Activated CD8-positive, alpha-beta T cell treated with anti-CD3 and anti-CD28 coated beads for 36 hours (primary cell): ENCODE data around the gene NR0B1. TPM values are rescaled to one million over a fixed set of nuclear protein-coding genes. Genes with fewer than 3 reads are reported as not detected.

ENCODE experiments used
- ATAC-seq: fragments of 200-7000 bp; cut with Tn5 transposase; one replicate; pipeline ENCODE4 v1.10.0; 2021; ENCODE audit warnings: mild to moderate bottlenecking, moderate library complexity
- CTCF ChIA-PET: fragments of 350-600 bp; sonication (Branson Sonifier 250); formaldehyde crosslinking; loops from one replicate; lab custom pipeline; 2021; ENCODE audit warnings: antibody characterized with exemption; lab: Charles Lee
- POLR2A ChIA-PET: fragments of 350-600 bp; sonication (Branson Sonifier 250); formaldehyde crosslinking; loops from one replicate; lab custom pipeline; 2021; ENCODE audit warnings: antibody characterized with exemption; lab: Charles Lee
- DNase-seq: peaks from one replicate; pipeline ENCODE4 v3.0.0-alpha.2; 2020
- H3K27ac Mint-ChIP-seq: one replicate; pipeline ENCODE4 v1.8.0; 2021; ENCODE audit warnings: mild to moderate bottlenecking, mixed read lengths
- H3K27me3 Mint-ChIP-seq: one replicate; pipeline ENCODE4 v1.8.0; 2021; ENCODE audit warnings: mixed read lengths
- H3K36me3 Mint-ChIP-seq: one replicate; pipeline ENCODE4 v1.8.0; 2021; ENCODE audit warnings: low read depth, mixed read lengths
- H3K4me1 Mint-ChIP-seq: one replicate; pipeline ENCODE4 v1.8.0; 2021; ENCODE audit warnings: low read depth, mixed read lengths
- H3K4me3 Mint-ChIP-seq: one replicate; pipeline ENCODE4 v1.8.0; 2021; ENCODE audit warnings: mild to moderate bottlenecking, moderate library complexity, mixed read lengths
- H3K9me3 Mint-ChIP-seq: one replicate; pipeline ENCODE4 v1.8.0; 2021; ENCODE audit warnings: mixed read lengths
- intact Hi-C: fragments of 100-400 bp; cut with micrococcal nuclease; formaldehyde crosslinking; loops from one replicate; pipeline ENCODE4 v1.10.0; 2022
- total RNA-seq, 2 experiments: library from RNA; stranded (reverse); gene quantifications; one replicate each; pipeline ENCODE4 v1.2.3, GENCODE V29; 2021
- TF ChIP-seq, protein P1 (sequence below): fragments of 200-600 bp; IDR thresholded peaks from one replicate; pipeline ENCODE4 v1.8.0; 2022; ENCODE audit warnings: antibody characterized with exemption, mild to moderate bottlenecking

Gene NR0B1
- total RNA-seq, 2 experiments from 2014 or later = not detected

DNA sequence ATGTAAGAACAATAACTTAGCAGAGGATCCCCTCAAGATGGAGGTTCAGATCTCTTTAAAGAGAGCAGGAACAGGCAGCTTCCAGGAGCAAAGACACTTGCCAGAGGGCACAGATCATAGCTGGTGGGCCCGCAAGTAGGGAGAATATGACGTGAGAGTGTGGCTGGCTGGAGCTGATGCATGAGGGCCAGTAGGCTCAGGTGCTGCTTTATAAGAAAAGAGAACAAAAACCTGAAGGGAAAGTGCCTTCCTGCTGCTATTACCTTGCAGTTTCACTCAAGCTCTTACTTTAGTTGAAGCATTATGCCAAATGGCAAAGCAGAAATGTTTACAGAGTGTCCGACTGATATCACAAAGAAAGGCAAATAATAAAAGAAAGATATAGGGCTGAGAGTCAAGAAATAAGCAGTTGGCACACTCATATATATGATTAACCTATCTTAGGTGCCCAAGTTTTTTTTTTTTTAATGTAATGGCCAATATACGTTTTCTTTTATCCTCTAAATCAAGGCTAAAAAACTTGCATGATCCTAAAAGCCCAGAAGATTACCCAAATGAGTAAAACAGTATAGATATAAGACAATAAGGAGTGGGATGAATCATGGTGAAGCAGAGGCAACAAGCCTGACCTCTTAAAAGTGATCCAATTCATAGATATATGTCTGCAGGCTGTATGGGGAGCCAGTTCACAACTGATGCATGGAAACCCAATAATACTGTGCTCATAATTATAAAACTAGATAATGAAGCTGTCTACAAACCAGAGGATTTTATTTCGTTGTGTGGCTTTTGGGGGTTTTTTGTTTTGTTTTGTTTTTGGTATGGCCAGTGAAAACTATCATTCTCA lies 12.6 kb downstream of the NR0B1 start:
- no peak for ATAC-seq
- CTCF ChIA-PET = no interaction called here
- no peak overlapping the region for H3K27ac Mint-ChIP-seq

DNA sequence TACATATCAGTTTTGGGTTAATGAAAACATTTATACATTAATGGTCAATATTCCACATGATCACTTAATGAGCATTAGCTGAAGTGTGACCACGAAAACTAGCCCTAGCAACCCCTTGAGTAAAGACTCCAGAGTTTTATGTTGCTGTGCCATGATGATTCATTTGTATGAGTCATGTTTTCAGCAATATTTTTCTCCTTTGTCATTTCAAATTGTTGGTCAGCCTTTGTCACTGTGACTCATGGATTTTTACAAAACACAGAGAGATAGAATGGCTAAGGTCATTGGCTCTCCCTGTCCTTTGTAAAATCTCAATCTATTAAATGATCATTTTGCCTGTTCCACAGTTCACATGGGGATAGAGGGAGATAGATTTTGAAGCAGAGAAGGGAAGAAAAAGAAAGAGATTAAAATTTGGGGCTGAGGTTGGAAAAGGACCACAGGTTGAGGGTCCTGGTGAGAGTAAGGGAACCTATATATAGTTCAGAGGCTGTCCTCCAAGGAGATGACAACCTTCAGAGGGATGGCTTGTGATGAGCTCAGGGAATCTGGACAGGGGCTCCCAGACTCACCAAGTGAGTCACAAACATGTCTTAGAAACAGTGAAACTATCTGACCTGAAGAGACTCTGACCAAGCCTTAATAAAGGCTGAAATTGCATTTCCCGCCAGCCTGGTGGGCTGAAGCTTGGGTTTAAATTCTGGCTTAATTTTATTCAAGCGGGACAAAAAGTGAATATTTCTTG lies 25.6 kb downstream of the NR0B1 start:
- no peaks in the 10 kb centered on the region for H3K4me1 Mint-ChIP-seq
- H3K9me3 Mint-ChIP-seq = no peaks in the 10 kb centered on the region
- H3K36me3 Mint-ChIP-seq = no peaks in the 10 kb centered on the region
- ChIA-PET CTCF (no interaction called here), POLR2A (no interaction called here)
- H3K4me3 Mint-ChIP-seq = no peak overlapping the region
- H3K27ac Mint-ChIP-seq = no peak overlapping the region
- intact Hi-C loops = no loop called here
- ATAC-seq (no peak), DNase-seq (no peak)
- H3K27me3 Mint-ChIP-seq = no peaks in the 10 kb centered on the region
- TF ChIP-seq, protein P1, sequence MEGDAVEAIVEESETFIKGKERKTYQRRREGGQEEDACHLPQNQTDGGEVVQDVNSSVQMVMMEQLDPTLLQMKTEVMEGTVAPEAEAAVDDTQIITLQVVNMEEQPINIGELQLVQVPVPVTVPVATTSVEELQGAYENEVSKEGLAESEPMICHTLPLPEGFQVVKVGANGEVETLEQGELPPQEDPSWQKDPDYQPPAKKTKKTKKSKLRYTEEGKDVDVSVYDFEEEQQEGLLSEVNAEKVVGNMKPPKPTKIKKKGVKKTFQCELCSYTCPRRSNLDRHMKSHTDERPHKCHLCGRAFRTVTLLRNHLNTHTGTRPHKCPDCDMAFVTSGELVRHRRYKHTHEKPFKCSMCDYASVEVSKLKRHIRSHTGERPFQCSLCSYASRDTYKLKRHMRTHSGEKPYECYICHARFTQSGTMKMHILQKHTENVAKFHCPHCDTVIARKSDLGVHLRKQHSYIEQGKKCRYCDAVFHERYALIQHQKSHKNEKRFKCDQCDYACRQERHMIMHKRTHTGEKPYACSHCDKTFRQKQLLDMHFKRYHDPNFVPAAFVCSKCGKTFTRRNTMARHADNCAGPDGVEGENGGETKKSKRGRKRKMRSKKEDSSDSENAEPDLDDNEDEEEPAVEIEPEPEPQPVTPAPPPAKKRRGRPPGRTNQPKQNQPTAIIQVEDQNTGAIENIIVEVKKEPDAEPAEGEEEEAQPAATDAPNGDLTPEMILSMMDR = no peak

More for the DNA sequence above, 12.6 kb downstream of the NR0B1 start:
- POLR2A ChIA-PET = no interaction called here
- H3K36me3 Mint-ChIP-seq = no peaks in the 10 kb centered on the region
- no peaks in the 10 kb centered on the region for H3K4me1 Mint-ChIP-seq
- TF ChIP-seq, protein P1 = no peak
- no peaks in the 10 kb centered on the region for H3K9me3 Mint-ChIP-seq
- no peaks in the 10 kb centered on the region for H3K27me3 Mint-ChIP-seq
- intact Hi-C loops = no loop called here
- DNase-seq = no peak
- no peak overlapping the region for H3K4me3 Mint-ChIP-seq

DNA sequence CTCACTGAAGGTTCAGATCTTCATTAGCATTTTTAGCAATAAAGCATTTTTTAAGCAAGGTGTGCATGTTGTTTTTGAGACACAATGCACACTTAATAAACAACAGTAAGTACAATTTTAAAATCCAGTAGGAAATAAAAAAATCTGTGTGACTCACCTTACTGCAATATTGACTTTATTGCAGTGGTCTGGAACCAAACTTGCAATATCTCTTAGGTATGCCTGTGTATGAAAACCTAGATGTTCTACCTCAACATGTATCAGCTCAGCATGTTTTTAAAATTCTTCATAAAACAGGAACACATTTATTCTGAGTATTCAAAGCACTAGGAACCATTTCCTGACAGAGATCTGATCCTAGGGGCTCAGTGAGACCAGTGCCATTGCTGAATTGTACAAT lies 26.7 kb downstream of the NR0B1 start:
- POLR2A ChIA-PET = no interaction called here
- intact Hi-C loops = no loop called here

DNA sequence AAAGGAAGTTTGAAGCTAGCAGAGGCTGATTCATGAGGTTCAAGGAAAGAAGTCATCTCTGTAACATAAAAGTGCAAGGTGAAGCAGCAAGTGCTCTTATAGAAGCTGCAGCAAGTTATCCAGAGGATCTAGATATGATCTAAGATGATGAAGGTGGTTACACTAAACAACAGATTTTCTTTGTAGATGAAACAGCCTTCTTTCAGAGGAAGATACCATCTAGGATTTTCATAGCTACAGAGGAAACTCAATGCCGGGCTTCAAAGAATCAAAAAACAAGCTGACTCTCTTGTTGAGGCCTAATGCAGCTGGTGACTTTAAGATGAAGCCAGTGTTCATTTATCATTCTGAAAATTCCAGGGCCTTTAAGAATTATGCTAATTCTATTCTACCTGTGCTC lies 28.8 kb downstream of the NR0B1 start:
- intact Hi-C loops = no loop called here
- ATAC-seq = no peak

More for the DNA sequence above, 26.7 kb downstream of the NR0B1 start:
- H3K4me1 Mint-ChIP-seq = no peaks in the 10 kb centered on the region
- no peak overlapping the region for H3K4me3 Mint-ChIP-seq
- no peaks in the 10 kb centered on the region for H3K27me3 Mint-ChIP-seq
- no peak for ATAC-seq
- H3K9me3 Mint-ChIP-seq = no peaks in the 10 kb centered on the region
- no peak overlapping the region for H3K27ac Mint-ChIP-seq
- H3K36me3 Mint-ChIP-seq = no peaks in the 10 kb centered on the region
- CTCF ChIA-PET = no interaction called here
- DNase-seq = no peak
- TF ChIP-seq, protein P1 = no peak

More for the DNA sequence above, 28.8 kb downstream of the NR0B1 start:
- CTCF ChIA-PET = no interaction called here
- POLR2A ChIA-PET = no interaction called here
- DNase-seq = no peak
- TF ChIP-seq, protein P1 = no peak
- no peak overlapping the region for H3K4me3 Mint-ChIP-seq
- H3K36me3 Mint-ChIP-seq = no peaks in the 10 kb centered on the region
- no peaks in the 10 kb centered on the region for H3K9me3 Mint-ChIP-seq
- H3K27ac Mint-ChIP-seq = no peak overlapping the region
- no peaks in the 10 kb centered on the region for H3K4me1 Mint-ChIP-seq
- no peaks in the 10 kb centered on the region for H3K27me3 Mint-ChIP-seq
